ENCODE results near the gene GNB3.
"Not testable (repeated sequence)": the region's sequence is repeated elsewhere in the genome, so short reads cannot be mapped to it uniquely, and the experiment has no call there.

Gene GNB3

GRCh38 chr12:6888794-6889193 lies 48.1 kb downstream of the GNB3 start:
- not testable (repeated sequence) for H3K18ac ChIP-seq (ENCODE audit: low read length); H4K5ac ChIP-seq (ENCODE audit: low read length); H3K4me1 ChIP-seq (ENCODE audit: control insufficient read depth, low read depth, low read length); H3K9ac ChIP-seq (ENCODE audit: low read length); H3K23ac ChIP-seq (ENCODE audit: low read length); H2BK15ac ChIP-seq (replicated peaks; ENCODE audit: low read depth); H3K4ac ChIP-seq (ENCODE audit: low read depth, low read length); H2AK5ac ChIP-seq (ENCODE audit: low read length); H3K79me2 ChIP-seq (ENCODE audit: control insufficient read depth, insufficient read depth, low read length); H3K27me3 ChIP-seq (ENCODE audit: insufficient read depth, low read length, poor library complexity); H3K4me3 ChIP-seq (ENCODE audit: low read length); DNase-seq; H2BK5ac ChIP-seq (ENCODE audit: low read length); H3K36me3 ChIP-seq (ENCODE audit: control insufficient read depth, insufficient read depth, low read length); H3K56ac ChIP-seq (ENCODE audit: low read length); H3K79me1 ChIP-seq (ENCODE audit: low read length); H4K8ac ChIP-seq (ENCODE audit: low read depth, low read length); H3K4me2 ChIP-seq (ENCODE audit: low read length); H3K27ac ChIP-seq (ENCODE audit: low read depth, low read length)
- no CpG with 5 or more reads among the region's 7 CpGs for WGBS (ENCODE audit: extremely low coverage, insufficient coverage, low lambda C conversion rate)
- H2BK120ac ChIP-seq (ENCODE audit: low read depth, low read length): peak overlapping the region; percentile 8

- Histone ChIP-seq H4K8ac (ENCODE audit: low read depth, low read length) (peak overlapping the region; percentile 95), H4K5ac (ENCODE audit: low read length) (peak overlapping the region; percentile 59), H2BK5ac (ENCODE audit: low read length) (peak overlapping the region; percentile 26), H3K18ac (ENCODE audit: low read length) (peak overlapping the region; percentile 98), H2BK120ac (ENCODE audit: low read depth, low read length) (peak overlapping the region; percentile 96), H2AK5ac (ENCODE audit: low read length) (peak overlapping the region; percentile 68), H3K56ac (ENCODE audit: low read length) (peak overlapping the region; percentile 76), H3K9ac (ENCODE audit: low read length) (peak overlapping the region; percentile 36), H3K27ac (ENCODE audit: low read depth, low read length) (peak overlapping the region; percentile 88), H3K4ac (ENCODE audit: low read depth, low read length) (peak overlapping the region; percentile 85)
- H3K79me1 ChIP-seq (ENCODE audit: low read length); H3K23ac ChIP-seq (ENCODE audit: low read length); H3K4me3 ChIP-seq (ENCODE audit: low read length); H3K79me2 ChIP-seq (ENCODE audit: control insufficient read depth, insufficient read depth, low read length); H3K4me1 ChIP-seq (ENCODE audit: control insufficient read depth, low read depth, low read length); DNase-seq; H3K4me2 ChIP-seq (ENCODE audit: low read length); H3K36me3 ChIP-seq (ENCODE audit: control insufficient read depth, insufficient read depth, low read length); H3K27me3 ChIP-seq (ENCODE audit: insufficient read depth, low read length, poor library complexity); H2BK15ac ChIP-seq (replicated peaks; ENCODE audit: low read depth): not testable (repeated sequence)
- no CpG with 5 or more reads among the region's 21 CpGs for WGBS (ENCODE audit: extremely low coverage, insufficient coverage, low lambda C conversion rate)
Observed at GRCh38 chr12:6889775-6890573, 49.2 kb downstream of the GNB3 start.

- H4K5ac ChIP-seq (ENCODE audit: low read length): peak overlapping the region; percentile 71
- peak overlapping the region; percentile 88 for H3K27ac ChIP-seq (ENCODE audit: low read depth, low read length)
- H3K23ac ChIP-seq (ENCODE audit: low read length): no peak overlapping the region
- H3K79me2 ChIP-seq (ENCODE audit: control insufficient read depth, insufficient read depth, low read length): no peaks in the 10 kb centered on the region
- H3K4me2 ChIP-seq (ENCODE audit: low read length): peak overlapping the region; percentile 76
- peak overlapping the region; percentile 95 for H4K8ac ChIP-seq (ENCODE audit: low read depth, low read length)
- H3K56ac ChIP-seq (ENCODE audit: low read length): peak overlapping the region; percentile 88
- DNase-seq: peak; percentile 98
- H2BK5ac ChIP-seq (ENCODE audit: low read length): peak overlapping the region; percentile 33
- H3K9ac ChIP-seq (ENCODE audit: low read length): peak overlapping the region; percentile 85
- no CpG with 5 or more reads among the region's 68 CpGs for WGBS (ENCODE audit: extremely low coverage, insufficient coverage, low lambda C conversion rate)
- no peaks in the 10 kb centered on the region for H3K27me3 ChIP-seq (ENCODE audit: insufficient read depth, low read length, poor library complexity)
- peaks cover 4% of the 10 kb centered on the region for H3K4me1 ChIP-seq (ENCODE audit: control insufficient read depth, low read depth, low read length)
- peak overlapping the region; percentile 96 for H2BK120ac ChIP-seq (ENCODE audit: low read depth, low read length)
- peak overlapping the region; percentile 85 for H3K4ac ChIP-seq (ENCODE audit: low read depth, low read length)
- no peaks in the 10 kb centered on the region for H3K36me3 ChIP-seq (ENCODE audit: control insufficient read depth, insufficient read depth, low read length)
- peak overlapping the region; percentile 98 for H3K18ac ChIP-seq (ENCODE audit: low read length)
- H2AK5ac ChIP-seq (ENCODE audit: low read length): no peak overlapping the region
- no peaks in the 10 kb centered on the region for H3K79me1 ChIP-seq (ENCODE audit: low read length)
- H3K4me3 ChIP-seq (ENCODE audit: low read length): peak overlapping the region; percentile 35
- peak overlapping the region; percentile 98 for H2BK15ac ChIP-seq (replicated peaks; ENCODE audit: low read depth)
Observed at GRCh38 chr12:6890789-6891645, 50.3 kb downstream of the GNB3 start.

GRCh38 chr12:6891646-6892001 lies 50.9 kb downstream of the GNB3 start:
- Histone ChIP-seq H4K5ac (ENCODE audit: low read length) (no peak overlapping the region), H2BK5ac (ENCODE audit: low read length) (no peak overlapping the region), H2BK15ac (replicated peaks; ENCODE audit: low read depth) (no peak overlapping the region), H3K79me1 (ENCODE audit: low read length) (no peaks in the 10 kb centered on the region), H3K18ac (ENCODE audit: low read length) (peak overlapping the region; percentile 82), H3K79me2 (ENCODE audit: control insufficient read depth, insufficient read depth, low read length) (no peaks in the 10 kb centered on the region), H2AK5ac (ENCODE audit: low read length) (no peak overlapping the region), H3K4me2 (ENCODE audit: low read length) (no peak overlapping the region), H3K27ac (ENCODE audit: low read depth, low read length) (no peak overlapping the region), H2BK120ac (ENCODE audit: low read depth, low read length) (peak overlapping the region; percentile 19), H3K4me1 (ENCODE audit: control insufficient read depth, low read depth, low read length) (peaks cover 4% of the 10 kb centered on the region), H3K27me3 (ENCODE audit: insufficient read depth, low read length, poor library complexity) (no peaks in the 10 kb centered on the region), H3K23ac (ENCODE audit: low read length) (no peak overlapping the region), H3K4me3 (ENCODE audit: low read length) (no peak overlapping the region), H3K36me3 (ENCODE audit: control insufficient read depth, insufficient read depth, low read length) (no peaks in the 10 kb centered on the region), H4K8ac (ENCODE audit: low read depth, low read length) (no peak overlapping the region), H3K4ac (ENCODE audit: low read depth, low read length) (no peak overlapping the region), H3K56ac (ENCODE audit: low read length) (peak overlapping the region; percentile 88), H3K9ac (ENCODE audit: low read length) (peak overlapping the region; percentile 85)
- no peak for DNase-seq
- no CpG with 5 or more reads among the region's 5 CpGs for WGBS (ENCODE audit: extremely low coverage, insufficient coverage, low lambda C conversion rate)

- not testable (repeated sequence) for H3K9ac ChIP-seq (ENCODE audit: low read length); H3K56ac ChIP-seq (ENCODE audit: low read length); H4K8ac ChIP-seq (ENCODE audit: low read depth, low read length); H2AK5ac ChIP-seq (ENCODE audit: low read length); H3K23ac ChIP-seq (ENCODE audit: low read length); H2BK120ac ChIP-seq (ENCODE audit: low read depth, low read length); H3K79me2 ChIP-seq (ENCODE audit: control insufficient read depth, insufficient read depth, low read length); H3K27me3 ChIP-seq (ENCODE audit: insufficient read depth, low read length, poor library complexity); H3K27ac ChIP-seq (ENCODE audit: low read depth, low read length); H3K4me2 ChIP-seq (ENCODE audit: low read length); H3K36me3 ChIP-seq (ENCODE audit: control insufficient read depth, insufficient read depth, low read length); DNase-seq; H2BK5ac ChIP-seq (ENCODE audit: low read length); H3K4me3 ChIP-seq (ENCODE audit: low read length); H2BK15ac ChIP-seq (replicated peaks; ENCODE audit: low read depth); H3K4ac ChIP-seq (ENCODE audit: low read depth, low read length); H3K18ac ChIP-seq (ENCODE audit: low read length); H3K79me1 ChIP-seq (ENCODE audit: low read length); H4K5ac ChIP-seq (ENCODE audit: low read length); H3K4me1 ChIP-seq (ENCODE audit: control insufficient read depth, low read depth, low read length)
- no CpG with 5 or more reads among the region's 3 CpGs for WGBS (ENCODE audit: extremely low coverage, insufficient coverage, low lambda C conversion rate)
Observed at GRCh38 chr12:6892683-6893082, 52.0 kb downstream of the GNB3 start.

Data from mesendoderm (in vitro differentiated cells).